Erythroblast (primary cell): ENCODE measurements around the gene CMTM3.
A peak's percentile ranks its signal among the peaks of the same experiment; 100 is the strongest.

Experiments used
- DNase-seq, 2 experiments: peaks; one replicate each; lab custom pipeline; 2025; lab: John Stamatoyannopoulos, UW
- GATA1 ChIP-seq: IDR thresholded peaks from 2 replicates; pipeline ENCODE4 v1.6.1; 2011; ENCODE audit warnings: low read depth, mild to moderate bottlenecking, control low read depth, low read length, moderate library complexity
- POLR2A ChIP-seq: IDR thresholded peaks from 2 replicates; pipeline ENCODE4 v1.6.1; 2011; ENCODE audit warnings: mild to moderate bottlenecking, low read length

CMTM3 gene

GRCh38 chr16:66662445-66663194 is 58.1 kb downstream of the CMTM3 start:
- DNase-seq: peak; percentile 7 to 32
- TF ChIP-seq POLR2A: no peak
- TF ChIP-seq GATA1: no peak
